ENCODE data around the gene CDH24. TPM values are rescaled to one million over a fixed set of nuclear protein-coding genes. Genes with fewer than 3 reads are reported as not detected.

CDH24 gene
- total and polyA plus RNA-seq, 2 donors (not counting 1 experiment from before 2014, with no cell fraction given) = 0.96 to 1.0 TPM

GRCh38 chr14:23009483-23009938 is 47.8 kb downstream of the CDH24 start:
- ATAC-seq (ENCODE audit: low read depth) (no peak), DNase-seq (no peak)
- H3K4me3 ChIP-seq (ENCODE audit: control extremely low read depth in 1 of 5, extremely low read depth in 1 of 5, insufficient read depth in 1 of 5, low read depth in 2 of 5, low read length in 4 of 5) = peak overlapping the region; percentile 57 to 98 (median 63)
- peak overlapping the region; percentile 70 to 80 for H3K27ac ChIP-seq (ENCODE audit: low read length in 2 of 2)
- peaks cover 24 to 32% of the 10 kb centered on the region in 2 donors for H3K4me1 ChIP-seq (ENCODE audit: control insufficient read depth in 2 of 2, insufficient read depth in 2 of 2, low read length in 2 of 2)
- Mint-ChIP-seq H3K9me3 (ENCODE audit: insufficient read depth) (no peaks in the 10 kb centered on the region), H3K27me3 (no peaks in the 10 kb centered on the region), H3K4me3 (peak overlapping the region; percentile 95), H3K27ac (peak overlapping the region; percentile 93), H3K4me1 (peaks cover 42% of the 10 kb centered on the region)
- ChIA-PET POLR2A (no interaction called here), CTCF (interaction anchor here (1.1 to 6.7 kb wide), 2 partner anchors 8 to 25 kb away, joined by 3 to 89 read pairs; partner anchors contain the start of gene AJUBA)
- peak overlapping the region; percentile 82 for H3K4me2 ChIP-seq (replicated peaks; ENCODE audit: low read depth, low read length, poor library complexity, severe bottlenecking)
- WGBS (ENCODE audit: insufficient coverage) = no CpG with 5 or more reads among the region's 8 CpGs
- H3K9ac ChIP-seq (ENCODE audit: low read length) = peak overlapping the region; percentile 84
- H3K9me3 ChIP-seq (ENCODE audit: control extremely low read depth in 1 of 3, control insufficient read depth in 2 of 3, insufficient read depth in 1 of 3, low read length in 2 of 3) = no peaks in the 10 kb centered on the region
- peaks cover 7% of the 10 kb centered on the region for H3K79me2 ChIP-seq (ENCODE audit: control insufficient read depth, insufficient read depth, low read length)
- no peaks in the 10 kb centered on the region for H3K27me3 ChIP-seq (replicated peaks in 1 of 4; ENCODE audit: control extremely low read depth in 1 of 4, control insufficient read depth in 3 of 4, insufficient read depth in 4 of 4, low read length in 3 of 4)
- no peaks in the 10 kb centered on the region for H4K20me1 ChIP-seq (ENCODE audit: control insufficient read depth, insufficient read depth, low read length, poor library complexity, severe bottlenecking)
- intact Hi-C loops (cut with micrococcal nuclease) = loop anchor here (5.0 to 10.0 kb wide), 2 partner anchors 48 to 295 kb away; partner anchors contain the start of genes BCL2L2, CDH24 and PPP1R3E
- TF ChIP-seq EZH2 (IDR thresholded peaks at IDR 0.05; ENCODE audit: borderline replicate concordance, insufficient read depth, low read depth, low read length, poor library complexity, severe bottlenecking) (no peak), CTCF (IDR thresholded peaks at IDR 0.05) (no peak)
- no peaks in the 10 kb centered on the region for H3K36me3 ChIP-seq (replicated peaks in 1 of 2; ENCODE audit: control extremely low read depth in 1 of 2, control insufficient read depth in 1 of 2, extremely low read depth in 1 of 2, insufficient read depth in 2 of 2, low read length in 1 of 2)
- H2AFZ ChIP-seq (ENCODE audit: insufficient read depth, low read depth, low read length, poor library complexity, severe bottlenecking) = peak overlapping the region; percentile 88

- H3K9me3 ChIP-seq (ENCODE audit: control extremely low read depth in 1 of 3, control insufficient read depth in 2 of 3, insufficient read depth in 1 of 3, low read length in 2 of 3) = no peaks in the 10 kb centered on the region
- H3K36me3 ChIP-seq (replicated peaks in 1 of 2; ENCODE audit: control extremely low read depth in 1 of 2, control insufficient read depth in 1 of 2, extremely low read depth in 1 of 2, insufficient read depth in 2 of 2, low read length in 1 of 2) = no peaks in the 10 kb centered on the region
- ATAC-seq (ENCODE audit: low read depth) (no peak), DNase-seq (no peak)
- peaks cover 7% of the 10 kb centered on the region for H3K79me2 ChIP-seq (ENCODE audit: control insufficient read depth, insufficient read depth, low read length)
- Mint-ChIP-seq H3K27ac (peak overlapping the region; percentile 69), H3K4me3 (peak overlapping the region; percentile 95), H3K27me3 (no peaks in the 10 kb centered on the region), H3K4me1 (peaks cover 42% of the 10 kb centered on the region), H3K9me3 (ENCODE audit: insufficient read depth) (no peaks in the 10 kb centered on the region)
- intact Hi-C loops (cut with micrococcal nuclease) = loop anchor here (5.0 to 10.0 kb wide), 2 partner anchors 48 to 296 kb away; partner anchors contain the start of genes BCL2L2, CDH24 and PPP1R3E
- CTCF ChIA-PET = interaction anchor here (1.1 to 6.7 kb wide), 3 partner anchors 8 to 25 kb away, joined by 3 to 89 read pairs (median 5); partner anchors contain the start of gene AJUBA
- H3K9ac ChIP-seq (ENCODE audit: low read length) = no peak overlapping the region
- H4K20me1 ChIP-seq (ENCODE audit: control insufficient read depth, insufficient read depth, low read length, poor library complexity, severe bottlenecking) = no peaks in the 10 kb centered on the region
- TF ChIP-seq CTCF (IDR thresholded peaks at IDR 0.05) (no peak), EZH2 (IDR thresholded peaks at IDR 0.05; ENCODE audit: borderline replicate concordance, insufficient read depth, low read depth, low read length, poor library complexity, severe bottlenecking) (no peak)
- peaks cover 24 to 32% of the 10 kb centered on the region in 2 donors for H3K4me1 ChIP-seq (ENCODE audit: control insufficient read depth in 2 of 2, insufficient read depth in 2 of 2, low read length in 2 of 2)
- no peak overlapping the region for H3K4me3 ChIP-seq (ENCODE audit: control extremely low read depth in 1 of 5, extremely low read depth in 1 of 5, insufficient read depth in 1 of 5, low read depth in 2 of 5, low read length in 4 of 5)
- POLR2A ChIA-PET = interaction anchor here (0.9 kb wide), 1 partner anchor 105 kb away, joined by 4 read pairs; no protein-coding TSS in a partner anchor
- WGBS (ENCODE audit: insufficient coverage) = 3% methylated on average over 3 of the region's 3 CpGs
- H2AFZ ChIP-seq (ENCODE audit: insufficient read depth, low read depth, low read length, poor library complexity, severe bottlenecking) = peak overlapping the region; percentile 32
- H3K4me2 ChIP-seq (replicated peaks; ENCODE audit: low read depth, low read length, poor library complexity, severe bottlenecking) = peak overlapping the region; percentile 82
- H3K27ac ChIP-seq (ENCODE audit: low read length in 2 of 2) = peak overlapping the region; percentile 25 to 44
- H3K27me3 ChIP-seq (replicated peaks in 1 of 4; ENCODE audit: control extremely low read depth in 1 of 4, control insufficient read depth in 3 of 4, insufficient read depth in 4 of 4, low read length in 3 of 4) = no peaks in the 10 kb centered on the region
These were observed 48.5 kb downstream of the CDH24 start for GRCh38 chr14:23008831-23009230.

Data from B cell (primary cell).